HepG2 (cell line): Measurements from ENCODE around the gene ARHGAP32. TPM values are rescaled to one million over a fixed set of nuclear protein-coding genes. Genes with fewer than 3 reads are reported as not detected.

Experiments
- ATAC-seq: fragments of 200-7000 bp; cut with Tn5 transposase; 3 replicates; pipeline ENCODE4 v1.9.1; 2020; ENCODE audit warnings: mild to moderate bottlenecking, moderate library complexity
- BruUV-seq: library from RNA; stranded (reverse); fragments of 400-500 nt; replicated peaks from 2 replicates; lab custom pipeline; 2021; lab: Mats Ljungman, UMichigan
- CTCF ChIA-PET: fragments of 300-600 bp; formaldehyde crosslinking; extraction: SDS; loops from one replicate; lab custom pipeline; 2021; ENCODE audit warnings: low total read pairs, inconsistent platforms, low intra/inter-chr PET ratio; lab: Yijun Ruan, JAX
- POLR2A ChIA-PET: fragments of 350-600 bp; sonication (Branson Sonifier 250); formaldehyde crosslinking; loops from one replicate; lab custom pipeline; 2020; ENCODE audit warnings: antibody characterized with exemption, inconsistent platforms; lab: Yijun Ruan, JAX
- DNase-seq: peaks from one replicate; pipeline ENCODE4 v3.0.0-alpha.2; 2015; ENCODE audit warnings: low spot score
- FAIRE-seq: peaks from 3 replicates; lab custom pipeline; 2011; peaks lifted over from hg19 to GRCh38; lab: Jason Lieb, UNC
- H2AFZ ChIP-seq: one replicate; pipeline ENCODE4 v1.6.1; 2011; ENCODE audit warnings: low read length, inconsistent platforms
- H3K27ac ChIP-seq: fragments of 300-600 bp; 3 replicates; pipeline ENCODE4 v1.8.0; 2011; ENCODE audit warnings: mixed run types, mild to moderate bottlenecking, mixed read lengths, low read length, inconsistent platforms; ENCODE audit not compliant: insufficient read depth; ENCODE audit errors: extremely low read length
- H3K27me3 ChIP-seq, 2 experiments: fragments of 200-600 bp in 1 of 2; 2 replicates in 1 of 2; 3 replicates in 1 of 2; pipeline versions ENCODE4 v1.6.0 to v1.8.0; 2011; ENCODE audit warnings: low read length in 2 of 2, mild to moderate bottlenecking in 2 of 2, moderate library complexity in 2 of 2, inconsistent platforms in 1 of 2; ENCODE audit not compliant: insufficient read depth in 2 of 2, control insufficient read depth in 1 of 2
- H3K36me3 ChIP-seq, 2 experiments: fragments of 200-600 bp in 1 of 2; replicated peaks in 1 of 2; 2 replicates in 1 of 2; 3 replicates in 1 of 2; pipeline versions ENCODE4 v1.5.1 to v1.8.0; 2011; ENCODE audit warnings: low read length in 2 of 2, inconsistent platforms in 1 of 2; ENCODE audit not compliant: insufficient read depth in 2 of 2, control insufficient read depth in 1 of 2
- H3K4me1 ChIP-seq: 2 replicates; pipeline ENCODE4 v1.5.1; 2012; ENCODE audit warnings: low read length, inconsistent platforms; ENCODE audit not compliant: insufficient read depth
- H3K4me2 ChIP-seq: 2 replicates; pipeline ENCODE4 v1.6.0; 2011; ENCODE audit warnings: low read depth, low read length, inconsistent platforms
- H3K4me3 ChIP-seq, 3 experiments: fragments of 200-600 bp in 1 of 3; sonication (generic), shearing (Covaris generic) in 1 of 3; replicated peaks in 1 of 3; 2 replicates each; pipeline ENCODE4 v1.5.1; 2011 to 2016; ENCODE audit warnings: low read length in 3 of 3, inconsistent platforms in 2 of 3, low read depth in 2 of 3, mild to moderate bottlenecking in 2 of 3, control low read depth in 1 of 3, mixed read lengths in 1 of 3; ENCODE audit not compliant: insufficient read depth in 1 of 3
- H3K79me2 ChIP-seq: one replicate; pipeline ENCODE4 v1.6.1; 2011; ENCODE audit warnings: low read length, inconsistent platforms; ENCODE audit not compliant: insufficient read depth
- H3K9ac ChIP-seq: 2 replicates; pipeline ENCODE4 v1.6.0; 2011; ENCODE audit warnings: mild to moderate bottlenecking, low read depth, low read length, inconsistent platforms; ENCODE audit not compliant: insufficient read depth
- H3K9me3 ChIP-seq: 2 replicates; pipeline ENCODE4 v1.5.1; 2012; ENCODE audit warnings: mild to moderate bottlenecking, low read length
- H4K20me1 ChIP-seq: 2 replicates; pipeline ENCODE4 v1.6.0; 2011; ENCODE audit warnings: inconsistent platforms, mild to moderate bottlenecking, low read length, moderate library complexity; ENCODE audit not compliant: insufficient read depth
- KAT2B ChIP-seq: fragments of 150-350 bp; IDR thresholded peaks from 2 replicates; pipeline ENCODE4 v1.6.1; 2014; ENCODE audit warnings: low read depth, low read length, borderline replicate concordance
- PAXIP1 ChIP-seq: sonication (generic); formaldehyde crosslinking; conservative IDR thresholded peaks from 2 replicates; pipeline ENCODE4 v1.4.0; 2020; ENCODE audit warnings: mild to moderate bottlenecking, missing genetic modification reagents, moderate library complexity
- RAD51 ChIP-seq: fragments of 450-650 bp; IDR thresholded peaks from 2 replicates; pipeline ENCODE4 v1.6.1; 2016; ENCODE audit warnings: borderline replicate concordance
- ZNF10 ChIP-seq: sonication (generic); formaldehyde crosslinking; IDR thresholded peaks from 2 replicates; pipeline ENCODE4 v1.4.0; 2020; ENCODE audit warnings: mild to moderate bottlenecking, low read depth, missing genetic modification reagents, borderline replicate concordance
- WGBS: methylation state at CpG from one replicate; pipeline ENCODE4 v1.1.6; 2017; ENCODE audit warnings: low lambda C conversion rate; 5-methylcytosine and 5-hydroxymethylcytosine counted together
- in situ Hi-C: cut with HindIII; loops from 2 replicates; pipeline ENCODE4 v1.10.0; 2017; ENCODE audit warnings: low pct_unique_long_range_greater_than_20kb; ENCODE audit not compliant: extremely low pct_ligation_motif_present
- intact Hi-C: fragments of 100-400 bp; cut with micrococcal nuclease; formaldehyde crosslinking; loops from one replicate; pipeline ENCODE4 v1.10.0; 2022; ENCODE audit not compliant: unreplicated experiment
- polyA plus RNA-seq, 8 experiments: library from polyadenylated mRNA; depleted of rRNA in 3 of 8; stranded (reverse) in 7 of 8; unstranded in 1 of 8; fragments of >200 nt; fragmentation: Illumina TruSeq in 4 of 8; extraction: Trizol in 4 of 8; gene quantifications; 2 replicates each; pipeline versions ENCODE4 v1.2.1 to v1.2.3, GENCODE V29; 2011 to 2016; ENCODE audit warnings: low read depth in 4 of 8, missing spikeins in 1 of 8, mixed read lengths in 1 of 8; ENCODE audit not compliant: insufficient read depth in 1 of 8
- total RNA-seq, 5 experiments: library from RNA; depleted of rRNA; stranded (reverse); fragments of >200 nt; fragmentation: Illumina TruSeq; extraction: Trizol; gene quantifications; 2 replicates each; pipeline ENCODE4 v1.2.3, GENCODE V29; 2016; ENCODE audit warnings: low read depth in 1 of 5
- TF ChIP-seq, protein P1 (sequence below): sonication (generic); formaldehyde crosslinking; IDR thresholded peaks from 2 replicates; pipeline ENCODE4 v1.5.1; 2020; ENCODE audit warnings: missing genetic modification reagents, mild to moderate bottlenecking, borderline replicate concordance
- TF ChIP-seq, protein P2 (sequence below), 2 experiments: sonication (generic) in 1 of 2; formaldehyde crosslinking in 1 of 2; IDR thresholded peaks; 2 replicates each; pipeline versions ENCODE4 v1.6.1 to v1.9.0; 2014 to 2022; ENCODE audit warnings: antibody characterized with exemption in 1 of 2, borderline replicate concordance in 1 of 2, inconsistent platforms in 1 of 2, low read depth in 1 of 2, missing genetic modification reagents in 1 of 2

ARHGAP32 gene
- total and polyA plus RNA-seq, 2 of the 13 experiments (the other 11 are each of a cell fraction or from before 2014, with no cell fraction given) = 6.3 to 8.2 TPM

GRCh38 chr11:129195682-129196081, 3.6 kb upstream of the ARHGAP32 start:
- WGBS = 93% methylated on average over 6 of the region's 6 CpGs
- peaks cover 4% of the 10 kb centered on the region for H3K79me2 ChIP-seq
- H3K9me3 ChIP-seq = peaks cover 13% of the 10 kb centered on the region
- intact Hi-C loops = no loop called here
- H2AFZ ChIP-seq = no peak overlapping the region
- no peak overlapping the region for H3K4me2 ChIP-seq
- no peaks in the 10 kb centered on the region for H4K20me1 ChIP-seq
- BruUV-seq = no TSS peak
- no peaks in the 10 kb centered on the region for H3K36me3 ChIP-seq
- no peak overlapping the region for H3K4me3 ChIP-seq
- ChIA-PET CTCF (no interaction called here), POLR2A (no interaction called here)
- H3K27me3 ChIP-seq = no peaks in the 10 kb centered on the region
- DNase-seq (no peak), FAIRE-seq (no peak), ATAC-seq (no peak)
- TF ChIP-seq RAD51 (no peak), PAXIP1 (CRISPR knock-in tag) (no peak), ZNF10 (CRISPR knock-in tag) (no peak), KAT2B (no peak)
- TF ChIP-seq, protein P1, sequence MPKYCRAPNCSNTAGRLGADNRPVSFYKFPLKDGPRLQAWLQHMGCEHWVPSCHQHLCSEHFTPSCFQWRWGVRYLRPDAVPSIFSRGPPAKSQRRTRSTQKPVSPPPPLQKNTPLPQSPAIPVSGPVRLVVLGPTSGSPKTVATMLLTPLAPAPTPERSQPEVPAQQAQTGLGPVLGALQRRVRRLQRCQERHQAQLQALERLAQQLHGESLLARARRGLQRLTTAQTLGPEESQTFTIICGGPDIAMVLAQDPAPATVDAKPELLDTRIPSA (CRISPR knock-in tag) = no peak
- TF ChIP-seq, protein P2, sequence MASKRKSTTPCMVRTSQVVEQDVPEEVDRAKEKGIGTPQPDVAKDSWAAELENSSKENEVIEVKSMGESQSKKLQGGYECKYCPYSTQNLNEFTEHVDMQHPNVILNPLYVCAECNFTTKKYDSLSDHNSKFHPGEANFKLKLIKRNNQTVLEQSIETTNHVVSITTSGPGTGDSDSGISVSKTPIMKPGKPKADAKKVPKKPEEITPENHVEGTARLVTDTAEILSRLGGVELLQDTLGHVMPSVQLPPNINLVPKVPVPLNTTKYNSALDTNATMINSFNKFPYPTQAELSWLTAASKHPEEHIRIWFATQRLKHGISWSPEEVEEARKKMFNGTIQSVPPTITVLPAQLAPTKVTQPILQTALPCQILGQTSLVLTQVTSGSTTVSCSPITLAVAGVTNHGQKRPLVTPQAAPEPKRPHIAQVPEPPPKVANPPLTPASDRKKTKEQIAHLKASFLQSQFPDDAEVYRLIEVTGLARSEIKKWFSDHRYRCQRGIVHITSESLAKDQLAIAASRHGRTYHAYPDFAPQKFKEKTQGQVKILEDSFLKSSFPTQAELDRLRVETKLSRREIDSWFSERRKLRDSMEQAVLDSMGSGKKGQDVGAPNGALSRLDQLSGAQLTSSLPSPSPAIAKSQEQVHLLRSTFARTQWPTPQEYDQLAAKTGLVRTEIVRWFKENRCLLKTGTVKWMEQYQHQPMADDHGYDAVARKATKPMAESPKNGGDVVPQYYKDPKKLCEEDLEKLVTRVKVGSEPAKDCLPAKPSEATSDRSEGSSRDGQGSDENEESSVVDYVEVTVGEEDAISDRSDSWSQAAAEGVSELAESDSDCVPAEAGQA (IDR thresholded peaks at IDR 0.05; ENCODE audit: low read depth) = no peak
- TF ChIP-seq, protein P2 (CRISPR knock-in tag; IDR thresholded peaks at IDR 0.05; ENCODE audit: borderline replicate concordance) = no peak
- H3K4me1 ChIP-seq = no peaks in the 10 kb centered on the region
- no peak overlapping the region for H3K9ac ChIP-seq
- in situ Hi-C loops = no loop called here
- H3K27ac ChIP-seq = no peak overlapping the region
